Skeletal muscle tissue (tissue), 4 donors: Measurements from ENCODE around the gene ALDH3B2. TPM values are rescaled to one million over a fixed set of nuclear protein-coding genes. Genes with fewer than 3 reads are reported as not detected.
"Not testable (repeated sequence)": the region's sequence is repeated elsewhere in the genome, so short reads cannot be mapped to it uniquely, and the experiment has no call there.

Source experiments
- H3K27ac ChIP-seq: one replicate; pipeline ENCODE4 v1.7.0; 2013; ENCODE audit warnings: mild to moderate bottlenecking, low read depth, low read length, inconsistent platforms
- H3K27me3 ChIP-seq, 3 donors: one replicate each; pipeline ENCODE4 v1.7.0; 2013; ENCODE audit warnings: low read length in 3 of 3; ENCODE audit not compliant: control insufficient read depth in 3 of 3, insufficient read depth in 3 of 3
- H3K36me3 ChIP-seq, 3 donors: one replicate each; pipeline ENCODE4 v1.7.0; 2013; ENCODE audit warnings: low read length in 3 of 3; ENCODE audit not compliant: control insufficient read depth in 3 of 3, insufficient read depth in 3 of 3
- H3K4me1 ChIP-seq, 3 donors: one replicate each; pipeline ENCODE4 v1.7.0; 2013; ENCODE audit warnings: low read length in 3 of 3, mild to moderate bottlenecking in 3 of 3; ENCODE audit not compliant: control insufficient read depth in 3 of 3, insufficient read depth in 3 of 3
- H3K4me3 ChIP-seq, 3 donors: one replicate each; pipeline ENCODE4 v1.7.0; 2013; ENCODE audit warnings: low read length in 3 of 3
- H3K9ac ChIP-seq, 3 donors: one replicate each; pipeline ENCODE4 v1.7.0; 2013; ENCODE audit warnings: low read length in 3 of 3, mild to moderate bottlenecking in 3 of 3, moderate library complexity in 2 of 3, low read depth in 1 of 3
- H3K9me3 ChIP-seq, 3 donors: one replicate each; pipeline ENCODE4 v1.7.0; 2013; ENCODE audit warnings: low read length in 3 of 3; ENCODE audit not compliant: control insufficient read depth in 3 of 3
- total RNA-seq: library from RNA; depleted of rRNA; stranded (reverse); fragments of >200 nt; gene quantifications from one replicate; pipeline ENCODE4 v1.2.3, GENCODE V29; 2014
- donor health status: Osteomylitis.

ALDH3B2 gene
- total RNA-seq, 1 donor from 2014 or later = not detected

DNA sequence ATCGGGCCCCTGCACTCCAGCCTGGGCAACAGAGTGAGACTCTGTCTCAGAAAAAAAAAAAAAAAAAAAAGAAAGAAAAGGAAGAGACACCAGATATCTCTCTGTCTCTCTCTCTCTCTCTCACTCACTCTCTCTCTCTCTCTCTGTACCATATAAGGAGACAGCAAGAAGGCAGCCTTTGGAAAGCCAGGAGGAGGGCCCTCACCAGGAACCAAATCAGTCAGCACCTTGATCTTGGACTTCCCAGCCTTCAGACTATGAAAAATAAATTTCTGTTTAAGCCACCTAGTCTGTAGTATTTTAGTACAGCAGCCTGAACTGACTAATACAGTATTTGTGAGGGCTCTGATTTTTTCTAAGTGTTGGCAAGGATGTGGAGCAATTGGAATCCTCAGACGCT is 13.6 kb upstream of the ALDH3B2 start:
- H3K9me3 ChIP-seq = no peaks in the 10 kb centered on the region
- H3K9ac ChIP-seq = no peak overlapping the region
- H3K27me3 ChIP-seq = peaks cover 4 to 10% (median 9%) of the 10 kb centered on the region in 3 donors
- H3K36me3 ChIP-seq = no peaks in the 10 kb centered on the region
- H3K27ac ChIP-seq = no peak overlapping the region
- H3K4me1 ChIP-seq = no peaks in the 10 kb centered on the region
- no peak overlapping the region for H3K4me3 ChIP-seq

DNA sequence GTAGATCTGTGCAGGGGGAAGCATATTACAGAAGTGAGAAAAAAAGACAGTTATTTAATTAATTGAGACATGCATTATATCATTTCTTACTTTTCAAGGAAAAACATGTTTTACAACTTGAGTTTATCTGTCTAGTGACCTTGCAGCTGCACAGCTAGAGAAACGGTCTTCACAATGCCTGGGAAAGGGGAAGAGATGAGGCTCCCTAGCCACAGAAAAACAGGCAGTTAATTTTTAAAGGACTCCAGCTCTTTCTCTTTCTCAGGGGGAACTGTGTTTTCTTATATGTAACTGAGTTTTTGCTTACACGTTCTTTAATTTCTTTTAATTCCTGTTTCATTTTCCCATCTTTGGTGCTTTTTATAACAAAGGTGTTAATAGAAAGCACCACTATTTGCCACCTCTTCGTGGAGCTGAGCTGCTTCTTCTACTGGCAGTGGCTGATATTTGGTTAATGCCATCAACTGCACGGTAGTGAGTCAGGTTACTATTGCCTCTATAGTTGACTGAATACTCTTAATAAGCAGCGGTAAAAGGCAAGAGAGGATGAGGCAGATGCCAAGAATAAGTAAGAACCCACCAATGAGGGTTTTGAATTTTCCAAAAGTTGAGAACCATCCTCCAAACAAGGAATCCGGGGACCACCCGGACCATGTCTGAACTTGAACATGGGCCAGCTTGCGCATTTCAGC is 11.4 kb upstream of the ALDH3B2 start:
- H3K9me3 ChIP-seq, H3K27me3 ChIP-seq, H3K27ac ChIP-seq, H3K9ac ChIP-seq, H3K4me1 ChIP-seq, H3K36me3 ChIP-seq, H3K4me3 ChIP-seq: not testable (repeated sequence)

DNA sequence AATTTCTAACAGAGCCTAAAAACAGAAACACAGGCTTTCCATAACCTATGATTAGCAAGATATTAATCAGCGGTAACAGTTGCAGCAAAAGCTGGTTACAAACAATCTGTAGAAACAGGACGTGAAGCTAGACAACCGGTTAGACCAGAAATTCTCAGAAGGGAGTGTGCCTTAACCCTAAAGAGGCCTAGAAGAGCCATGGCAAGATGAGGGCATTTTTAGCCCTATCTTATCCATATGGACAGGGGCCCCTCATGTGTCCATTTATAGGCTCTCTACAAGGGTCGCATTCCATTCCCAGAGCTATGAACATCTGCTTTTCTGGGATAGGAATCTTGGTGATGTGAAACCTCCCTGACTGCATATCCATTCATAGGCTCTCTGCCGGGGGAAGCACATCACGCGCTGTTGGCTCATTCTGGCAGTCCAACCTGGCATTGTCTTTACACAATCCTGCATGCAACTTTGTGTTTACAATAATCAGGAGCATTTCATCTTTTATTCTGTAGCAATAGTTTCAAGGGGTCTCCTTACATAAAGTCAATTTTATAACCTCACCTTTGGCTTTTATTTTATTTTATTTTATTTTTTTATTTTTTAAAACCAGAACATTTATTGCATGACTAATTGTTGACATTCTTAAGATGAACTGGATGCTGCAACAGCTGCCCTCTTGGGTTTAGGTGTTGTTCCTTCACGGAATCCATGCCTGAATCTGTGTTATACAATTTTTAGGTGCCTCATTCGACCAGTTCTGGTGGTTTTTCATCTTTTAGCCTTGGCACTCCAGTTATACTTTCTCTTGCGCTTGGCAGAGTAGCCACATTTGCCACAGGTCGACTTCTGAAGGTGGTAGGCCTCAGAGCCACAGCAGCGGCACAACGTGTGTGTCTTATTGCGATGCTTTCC is 8.0 kb upstream of the ALDH3B2 start:
- H3K9ac ChIP-seq, H3K27ac ChIP-seq: not testable (repeated sequence)

DNA sequence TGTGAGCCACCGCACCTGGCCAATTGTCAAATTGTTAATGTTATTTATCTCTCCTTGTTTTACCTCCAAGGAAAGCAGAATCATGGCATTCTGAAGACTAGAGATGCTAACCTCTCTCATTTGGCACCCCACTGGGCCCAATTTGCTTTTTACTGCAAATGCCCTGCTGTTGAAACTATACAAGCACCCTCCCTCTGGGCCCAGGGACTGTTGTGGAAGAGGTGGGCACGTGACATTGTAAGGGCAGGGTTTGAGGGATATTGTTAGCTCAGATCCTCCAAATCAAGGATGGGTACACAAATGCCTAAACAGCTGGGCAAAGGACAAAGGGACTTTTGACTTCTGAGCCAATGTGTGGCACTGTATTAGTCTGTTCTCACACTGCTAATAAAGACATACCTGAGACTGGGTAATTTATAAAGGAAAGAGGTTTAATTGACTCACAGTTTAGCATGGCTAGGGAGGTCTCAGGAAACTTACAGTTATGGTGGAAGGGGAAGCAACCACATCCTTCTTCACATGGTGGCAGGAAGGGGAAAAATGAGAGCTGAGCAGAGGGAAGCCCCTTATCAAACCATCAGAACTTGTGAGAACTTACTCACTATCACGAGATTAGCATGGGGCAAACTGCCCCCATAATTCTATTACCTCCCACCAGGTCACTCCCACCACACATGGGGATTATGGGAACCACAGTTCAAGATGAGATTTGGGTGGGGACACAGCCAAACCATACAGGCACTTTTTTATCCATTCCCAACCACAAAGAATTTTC is 6.5 kb upstream of the ALDH3B2 start:
- H3K36me3 ChIP-seq = no peaks in the 10 kb centered on the region
- no peaks in the 10 kb centered on the region for H3K4me1 ChIP-seq
- H3K9ac ChIP-seq = no peak overlapping the region
- H3K4me3 ChIP-seq = no peak overlapping the region
- H3K27me3 ChIP-seq = no peaks in the 10 kb centered on the region
- H3K27ac ChIP-seq = no peak overlapping the region
- no peaks in the 10 kb centered on the region for H3K9me3 ChIP-seq

More for the DNA sequence above, 8.0 kb upstream of the ALDH3B2 start:
- not testable (repeated sequence) for H3K27me3 ChIP-seq, H3K36me3 ChIP-seq, H3K4me1 ChIP-seq, H3K9me3 ChIP-seq, H3K4me3 ChIP-seq

DNA sequence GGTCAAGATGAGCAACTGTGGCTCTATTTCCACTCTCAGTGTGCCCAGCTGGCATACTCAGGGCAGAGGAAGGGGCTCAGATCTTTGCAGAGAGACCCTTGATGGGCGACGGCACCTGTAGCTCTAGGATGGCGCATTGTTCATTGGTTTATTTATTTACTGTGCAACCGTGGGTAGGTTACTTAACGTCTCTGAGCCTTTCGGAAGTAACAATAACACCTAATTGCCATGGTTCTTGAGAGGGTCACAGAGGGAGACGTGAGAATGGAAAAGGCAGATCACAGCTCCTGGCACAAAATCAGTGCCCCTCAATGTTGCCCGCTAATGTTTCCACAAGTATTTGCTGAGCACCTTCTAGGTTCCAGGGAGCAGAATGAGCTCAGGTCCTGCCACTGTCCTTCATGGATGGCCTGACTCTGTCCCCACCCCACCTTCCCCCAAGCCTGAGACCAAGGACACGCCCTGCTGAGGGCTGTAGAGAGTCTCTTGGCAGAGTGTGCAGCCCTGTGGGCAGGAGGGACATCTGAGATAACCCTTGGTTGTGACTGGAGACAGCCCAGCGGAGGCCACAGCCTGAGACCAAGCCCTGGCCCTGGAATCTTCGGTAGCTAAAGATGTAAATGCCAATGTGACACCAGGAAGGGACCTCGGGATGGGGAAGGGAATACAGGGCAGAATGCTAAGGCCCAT is 780 bp upstream of the ALDH3B2 start:
- Histone ChIP-seq H3K4me3 (no peak overlapping the region), H3K4me1 (no peaks in the 10 kb centered on the region), H3K27me3 (peaks cover 20 to 37% (median 26%) of the 10 kb centered on the region in 3 donors)

DNA sequence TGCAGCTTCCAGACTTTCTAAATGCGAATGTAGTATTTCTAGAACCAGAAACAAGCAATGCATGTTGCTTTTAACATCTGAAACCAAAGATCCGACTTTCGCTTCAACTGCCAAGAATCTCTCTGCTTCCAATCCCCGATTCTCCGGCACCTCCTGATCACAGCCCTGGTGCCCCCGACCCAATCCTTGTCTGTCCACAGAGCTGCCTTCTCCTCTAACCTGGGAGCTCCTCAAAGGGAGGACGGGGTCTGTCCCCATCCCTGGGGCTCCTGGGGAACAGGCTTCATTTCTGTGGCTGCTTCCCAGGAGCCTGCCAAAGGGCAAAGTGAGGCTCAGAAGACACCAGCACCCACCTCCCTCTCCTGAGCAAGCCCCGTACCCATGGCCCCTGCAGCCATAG is 521 bp downstream of the ALDH3B2 start:
- Histone ChIP-seq H3K9me3 (no peaks in the 10 kb centered on the region), H3K27ac (no peak overlapping the region), H3K4me3 (no peak overlapping the region), H3K9ac (no peak overlapping the region), H3K27me3 (peaks cover 20 to 37% (median 31%) of the 10 kb centered on the region in 3 donors), H3K4me1 (no peaks in the 10 kb centered on the region), H3K36me3 (no peaks in the 10 kb centered on the region)

More for the DNA sequence above, 780 bp upstream of the ALDH3B2 start:
- Histone ChIP-seq H3K9me3 (no peaks in the 10 kb centered on the region), H3K9ac (no peak overlapping the region), H3K27ac (no peak overlapping the region), H3K36me3 (no peaks in the 10 kb centered on the region)

DNA sequence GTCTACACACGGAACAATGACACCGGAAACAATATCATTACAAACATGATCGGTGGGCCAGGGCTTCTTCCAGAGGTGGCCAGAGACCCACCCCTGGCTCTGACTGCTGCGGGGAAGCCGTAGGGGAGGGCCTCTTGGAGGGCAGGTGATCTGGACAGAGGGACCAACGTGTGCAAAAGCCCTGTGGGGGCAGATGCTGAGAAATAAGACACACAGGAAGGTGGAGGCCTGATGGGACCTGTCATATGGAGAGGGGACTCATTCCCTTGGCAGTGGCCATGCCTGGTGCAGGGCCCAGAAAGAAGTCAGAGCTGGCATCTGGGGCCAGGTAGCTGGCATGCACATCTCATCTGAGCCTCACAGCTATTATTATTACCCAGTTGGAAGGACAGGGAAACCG is 1.1 kb downstream of the ALDH3B2 start:
- no peaks in the 10 kb centered on the region for H3K4me1 ChIP-seq
- no peak overlapping the region for H3K27ac ChIP-seq
- H3K36me3 ChIP-seq = no peaks in the 10 kb centered on the region
- H3K27me3 ChIP-seq = peaks cover 20 to 37% (median 31%) of the 10 kb centered on the region in 3 donors
- no peak overlapping the region for H3K4me3 ChIP-seq
- H3K9me3 ChIP-seq = no peaks in the 10 kb centered on the region
- no peak overlapping the region for H3K9ac ChIP-seq

DNA sequence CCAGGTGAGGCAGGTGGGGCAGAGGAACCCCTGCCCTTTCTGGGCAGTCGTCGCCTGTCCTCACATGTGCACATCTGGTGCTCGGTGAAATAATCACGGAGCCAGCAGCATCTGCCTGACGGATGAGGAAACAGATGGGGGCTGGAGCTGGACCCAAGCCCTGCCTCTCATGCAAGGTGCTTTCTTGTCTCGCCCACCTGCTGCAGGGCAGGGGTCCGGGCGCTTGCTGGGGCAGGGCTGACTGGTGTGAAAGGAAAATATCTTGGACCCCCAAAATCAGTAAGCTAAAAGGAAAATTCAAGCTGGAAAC is 3.3 kb downstream of the ALDH3B2 start:
- no peak overlapping the region for H3K4me3 ChIP-seq
- no peaks in the 10 kb centered on the region for H3K4me1 ChIP-seq
- peaks cover 20 to 37% (median 31%) of the 10 kb centered on the region in 3 donors for H3K27me3 ChIP-seq
- H3K9me3 ChIP-seq = no peaks in the 10 kb centered on the region
- no peaks in the 10 kb centered on the region for H3K36me3 ChIP-seq
- no peak overlapping the region for H3K9ac ChIP-seq
- H3K27ac ChIP-seq = no peak overlapping the region

DNA sequence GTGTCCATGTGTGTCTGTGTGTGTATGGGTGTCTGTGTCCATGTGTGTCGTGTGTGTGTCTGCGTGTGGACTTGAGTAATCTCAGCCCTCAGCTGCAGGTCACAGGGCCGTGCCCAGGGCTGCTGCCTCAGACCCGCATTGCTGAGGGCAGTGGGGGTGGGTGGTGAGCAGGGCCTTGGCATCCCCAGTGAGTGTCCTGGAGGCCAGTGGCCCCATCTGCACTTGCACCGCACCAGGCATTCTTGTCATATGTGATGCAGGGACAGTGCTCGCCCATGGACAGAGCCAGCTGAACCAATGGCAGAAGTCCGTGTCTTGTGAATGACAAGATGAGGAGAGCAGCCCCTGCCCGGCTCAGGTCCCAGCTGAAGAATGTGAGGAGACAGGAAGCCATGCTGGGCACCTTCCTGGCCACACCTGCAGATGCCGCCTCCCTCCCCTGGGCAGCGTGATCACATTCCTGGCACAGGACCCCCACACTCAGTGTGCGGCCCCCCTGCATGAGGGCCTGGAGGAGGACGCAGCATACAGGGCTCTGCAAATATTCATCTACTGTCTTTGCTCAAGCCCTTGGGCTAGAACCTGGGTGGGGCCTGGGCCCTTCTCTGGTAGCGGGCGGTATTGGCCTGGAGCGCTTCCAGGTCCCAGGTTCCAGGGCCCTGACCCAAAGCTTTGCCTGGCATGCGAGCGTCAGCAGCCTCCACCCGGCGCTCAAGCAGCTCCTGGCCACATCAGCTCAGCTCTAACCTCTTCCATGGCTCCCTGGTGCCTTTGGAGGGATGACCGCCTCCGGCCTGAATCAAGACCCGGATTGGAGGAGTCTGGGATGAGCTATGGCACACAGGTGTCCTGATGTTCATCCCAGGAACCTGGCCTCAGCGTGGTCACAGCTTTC is 3.9 kb downstream of the ALDH3B2 start:
- peaks cover 20 to 35% (median 30%) of the 10 kb centered on the region in 3 donors for H3K27me3 ChIP-seq
- no peaks in the 10 kb centered on the region for H3K4me1 ChIP-seq
- H3K9ac ChIP-seq = no peak overlapping the region
- no peak overlapping the region for H3K4me3 ChIP-seq
- H3K36me3 ChIP-seq = no peaks in the 10 kb centered on the region
- no peak overlapping the region for H3K27ac ChIP-seq
- H3K9me3 ChIP-seq = no peaks in the 10 kb centered on the region
